SK-N-SH (cell line): ENCODE data around the gene MAP4K4. TPM values are rescaled to one million over a fixed set of nuclear protein-coding genes. Genes with fewer than 3 reads are reported as not detected.

Experiments
- CTCF ChIA-PET: fragments of 300-600, 350-600 bp; formaldehyde crosslinking; extraction: SDS; loops from one replicate; lab custom pipeline; 2021; lab: Yijun Ruan, JAX
- POLR2A ChIA-PET: fragments of 350-600 bp; sonication (Branson Sonifier 250); formaldehyde crosslinking; extraction: SDS; loops from one replicate; lab custom pipeline; 2020; ENCODE audit warnings: antibody characterized with exemption, inconsistent platforms; lab: Yijun Ruan, JAX
- DNase-seq: peaks from one replicate; pipeline ENCODE4 v3.0.0; 2012
- H2AFZ ChIP-seq: fragments of 200-600 bp; sonication (generic); 2 replicates; pipeline ENCODE4 v1.8.1; 2016; ENCODE audit warnings: antibody characterized with exemption, mild to moderate bottlenecking, low read depth
- H3F3A ChIP-seq: fragments of 200-600 bp; sonication (generic); replicated peaks from 2 replicates; pipeline ENCODE3; 2016; ENCODE audit warnings: antibody characterized with exemption, mild to moderate bottlenecking; ENCODE audit not compliant: insufficient read depth
- H3K27ac ChIP-seq, 2 experiments: fragments of 200-500 bp in 1 of 2; fragments of 200-600 bp in 1 of 2; sonication (Bioruptor generic) in 1 of 2; sonication (generic), shearing (Covaris generic) in 1 of 2; 2 replicates each; pipeline versions ENCODE4 v1.5.1 to v1.6.1; 2014 to 2016; ENCODE audit warnings: low read depth in 2 of 2, inconsistent platforms in 1 of 2, low read length in 1 of 2, mild to moderate bottlenecking in 1 of 2, mixed read lengths in 1 of 2
- H3K27me3 ChIP-seq: fragments of 200-600 bp; sonication (generic), shearing (Covaris generic); 2 replicates; pipeline ENCODE4 v1.6.1; 2016; ENCODE audit warnings: mixed run types; ENCODE audit not compliant: insufficient read depth
- H3K36me3 ChIP-seq, 2 experiments: fragments of 200-500 bp in 1 of 2; fragments of 200-600 bp in 1 of 2; sonication (Bioruptor generic) in 1 of 2; sonication (generic) in 1 of 2; replicated peaks in 1 of 2; 2 replicates each; pipeline versions ENCODE3 to v1.5.1; 2014 to 2016; ENCODE audit warnings: low read length in 1 of 2, mild to moderate bottlenecking in 1 of 2; ENCODE audit not compliant: insufficient read depth in 2 of 2, control insufficient read depth in 1 of 2
- H3K4me1 ChIP-seq, 2 experiments: fragments of 200-500 bp in 1 of 2; fragments of 200-600 bp in 1 of 2; sonication (Bioruptor generic) in 1 of 2; sonication (generic), shearing (Covaris generic) in 1 of 2; 2 replicates each; pipeline versions ENCODE4 v1.5.1 to v1.6.1; 2014 to 2016; ENCODE audit warnings: low read depth in 1 of 2, low read length in 1 of 2, mixed run types in 1 of 2; ENCODE audit not compliant: insufficient read depth in 2 of 2, control insufficient read depth in 1 of 2
- H3K4me2 ChIP-seq: fragments of 200-600 bp; sonication (generic), shearing (Covaris generic); 2 replicates; pipeline ENCODE4 v1.6.1; 2017; ENCODE audit warnings: mixed run types
- H3K4me3 ChIP-seq, 2 experiments: fragments of 200-500 bp in 1 of 2; fragments of 200-600 bp in 1 of 2; sonication (Bioruptor generic) in 1 of 2; sonication (generic), shearing (Covaris generic) in 1 of 2; 2 replicates each; pipeline versions ENCODE4 v1.5.1 to v1.8.1; 2014 to 2016; ENCODE audit warnings: low read depth in 2 of 2, inconsistent platforms in 1 of 2, low read length in 1 of 2, mild to moderate bottlenecking in 1 of 2, mixed read lengths in 1 of 2, moderate library complexity in 1 of 2
- H3K79me2 ChIP-seq: fragments of 200-600 bp; sonication (generic); 2 replicates; pipeline ENCODE4 v1.8.1; 2017; ENCODE audit warnings: mild to moderate bottlenecking; ENCODE audit not compliant: insufficient read depth
- H3K9ac ChIP-seq: fragments of 200-600 bp; sonication (generic); 2 replicates; pipeline ENCODE4 v1.6.1; 2017; ENCODE audit warnings: mixed run types
- H3K9me2 ChIP-seq: fragments of 200-600 bp; sonication (generic); 2 replicates; pipeline ENCODE4 v1.6.1; 2017; ENCODE audit warnings: mixed run types
- H3K9me3 ChIP-seq: fragments of 200-600 bp; sonication (generic); 2 replicates; pipeline ENCODE4 v1.6.1; 2017; ENCODE audit warnings: mixed run types, mild to moderate bottlenecking, moderate library complexity
- H4K20me1 ChIP-seq: fragments of 200-600 bp; sonication (generic); 2 replicates; pipeline ENCODE4 v1.6.1; 2017; ENCODE audit warnings: mild to moderate bottlenecking, mixed run types; ENCODE audit not compliant: insufficient read depth
- EP300 ChIP-seq, 2 experiments: IDR thresholded peaks; 2 replicates each; pipeline versions ENCODE4 v1.4.0 to v1.6.1; 2012; ENCODE audit warnings: borderline replicate concordance in 1 of 2, low read depth in 1 of 2, low read length in 1 of 2
- FOXJ3 ChIP-seq: sonication (generic); formaldehyde crosslinking; IDR thresholded peaks from 2 replicates; pipeline ENCODE4 v1.5.1; 2020; ENCODE audit warnings: mild to moderate bottlenecking, missing genetic modification reagents
- IRF3 ChIP-seq: fragments of 150-350 bp; IDR thresholded peaks from 2 replicates; pipeline ENCODE4 v1.6.1; 2016; ENCODE audit warnings: mild to moderate bottlenecking, low read depth, low read length
- MAX ChIP-seq: IDR thresholded peaks from 2 replicates; pipeline ENCODE4 v1.4.0; 2012; ENCODE audit warnings: low read depth
- NRF1 ChIP-seq: IDR thresholded peaks from 2 replicates; pipeline ENCODE4 v1.6.1; 2012; ENCODE audit warnings: low read depth, mild to moderate bottlenecking, low read length
- REST ChIP-seq: IDR thresholded peaks from 2 replicates; pipeline ENCODE4 v1.6.1; 2012; ENCODE audit warnings: mild to moderate bottlenecking, low read depth, low read length, moderate library complexity
- RFX5 ChIP-seq: IDR thresholded peaks from 2 replicates; pipeline ENCODE4 v1.6.1; 2012; ENCODE audit warnings: mild to moderate bottlenecking, improper control_type of control experiment, low read length
- SIN3A ChIP-seq: IDR thresholded peaks from 2 replicates; pipeline ENCODE4 v1.6.1; 2012; ENCODE audit warnings: low read depth, mild to moderate bottlenecking, low read length, moderate library complexity, borderline replicate concordance
- WGBS: methylation state at CpG from one replicate; pipeline ENCODE4 v1.1.6; 2017; ENCODE audit warnings: low lambda C conversion rate; 5-methylcytosine and 5-hydroxymethylcytosine counted together
- polyA plus RNA-seq, 3 experiments: library from polyadenylated mRNA; depleted of rRNA; stranded (reverse); fragments of >200 nt; gene quantifications; 2 replicates each; pipeline ENCODE4 v1.2.3, GENCODE V29; 2012

The MAP4K4 gene
- polyA plus RNA-seq, 1 of the 3 experiments (the other 2 are of a cell fraction) = 72.9 TPM

GRCh38 chr2:101704816-101705578 is 7.5 kb downstream of the MAP4K4 start:
- Histone ChIP-seq H3K27ac (peak overlapping the region; percentile 50 to 68; a peak in 3 of 4 replicates), H4K20me1 (peaks cover 82% of the 10 kb centered on the region), H3K27me3 (no peaks in the 10 kb centered on the region), H3K4me1 (peaks cover 13 to 52% of the 10 kb centered on the region in 2 experiments), H2AFZ (no peak overlapping the region), H3F3A (peaks cover 10% of the 10 kb centered on the region), H3K36me3 (peaks cover 6 to 22% of the 10 kb centered on the region in 2 experiments), H3K9me3 (no peaks in the 10 kb centered on the region), H3K79me2 (peaks cover 100% of the 10 kb centered on the region), H3K9ac (no peak overlapping the region), H3K4me2 (no peak overlapping the region), H3K9me2 (no peaks in the 10 kb centered on the region), H3K4me3 (no peak overlapping the region)
- no peak for TF ChIP-seq RFX5
- no peak for TF ChIP-seq IRF3
- TF ChIP-seq MAX = no peak
- TF ChIP-seq SIN3A = no peak
- no peak for TF ChIP-seq FOXJ3 (CRISPR knock-in tag)
- TF ChIP-seq NRF1 = no peak
- TF ChIP-seq REST = no peak
- TF ChIP-seq EP300 (IDR thresholded peaks at IDR 0.05; ENCODE audit: borderline replicate concordance in 1 of 2, low read depth in 1 of 2, low read length in 1 of 2) = no peak
- POLR2A ChIA-PET = no interaction called here
- DNase-seq = no peak
- 64% methylated on average over 3 of the region's 3 CpGs for WGBS
- CTCF ChIA-PET = interaction anchor here (1.0 to 1.2 kb wide), 2 partner anchors 66 to 88 kb away, joined by 5 read pairs; no protein-coding TSS in a partner anchor
